ENCODE data around the gene PKD1.

The PKD1 gene

GRCh38 chr16:2058420-2058819 is 77.3 kb downstream of the PKD1 start:
- Histone ChIP-seq H3K4me1 (peaks cover 89% of the 10 kb centered on the region), H3K27me3 (no peaks in the 10 kb centered on the region), H3K9ac (0 out of 2 replicates have a peak overlapping the region, but pooled peaks have one; percentile 9), H3K27ac (peak overlapping the region; percentile 70), H4K20me1 (peaks cover 60% of the 10 kb centered on the region), H3K4me2 (peak overlapping the region; percentile 95), H3K4me3 (no peak overlapping the region), H3K9me3 (no peaks in the 10 kb centered on the region), H3K36me3 (peaks cover 62% of the 10 kb centered on the region)
- TF ChIP-seq Cebpa-rat (IDR thresholded peaks at IDR 0.05) = no peak

GRCh38 chr16:2057438-2057837 is 78.3 kb downstream of the PKD1 start:
- H3K4me3 ChIP-seq = no peak overlapping the region
- no peaks in the 10 kb centered on the region for H3K27me3 ChIP-seq
- peaks cover 62% of the 10 kb centered on the region for H3K36me3 ChIP-seq
- H3K9me3 ChIP-seq = no peaks in the 10 kb centered on the region
- H3K9ac ChIP-seq = no peak overlapping the region; the same call in 1 of the 2 replicates
- peak overlapping the region; percentile 38; the same call in 1 of the 2 replicates for H3K27ac ChIP-seq
- H3K4me1 ChIP-seq = peaks cover 79% of the 10 kb centered on the region
- peaks cover 52% of the 10 kb centered on the region for H4K20me1 ChIP-seq
- peak overlapping the region; percentile 69 for H3K4me2 ChIP-seq
- no peak for TF ChIP-seq Cebpa-rat (IDR thresholded peaks at IDR 0.05)

- H3K4me3 ChIP-seq = no peak overlapping the region
- H3K4me2 ChIP-seq = peak overlapping the region; percentile 69
- H3K4me1 ChIP-seq = peaks cover 73% of the 10 kb centered on the region
- TF ChIP-seq Cebpa-rat (IDR thresholded peaks at IDR 0.05) = no peak
- H3K9me3 ChIP-seq = no peaks in the 10 kb centered on the region
- peaks cover 62% of the 10 kb centered on the region for H3K36me3 ChIP-seq
- peaks cover 46% of the 10 kb centered on the region for H4K20me1 ChIP-seq
- H3K27ac ChIP-seq = peak overlapping the region; percentile 32; the same call in 1 of the 2 replicates
- peak overlapping the region; percentile 15; the same call in 1 of the 2 replicates for H3K9ac ChIP-seq
- no peaks in the 10 kb centered on the region for H3K27me3 ChIP-seq
Measured at GRCh38 chr16:2056681-2057407, 78.9 kb downstream of the PKD1 start.

- Histone ChIP-seq H3K9me3 (no peaks in the 10 kb centered on the region), H3K27ac (0 out of 2 replicates have a peak overlapping the region, but pooled peaks have one; percentile 32), H3K9ac (no peak overlapping the region), H3K4me3 (no peak overlapping the region), H3K4me2 (peak overlapping the region; percentile 69), H4K20me1 (peaks cover 39% of the 10 kb centered on the region), H3K4me1 (peaks cover 65% of the 10 kb centered on the region), H3K36me3 (peaks cover 63% of the 10 kb centered on the region), H3K27me3 (no peaks in the 10 kb centered on the region)
- no peak for TF ChIP-seq Cebpa-rat (IDR thresholded peaks at IDR 0.05)
Measured at GRCh38 chr16:2056077-2056476, 79.6 kb downstream of the PKD1 start.

- Histone ChIP-seq H4K20me1 (peaks cover 28% of the 10 kb centered on the region), H3K4me3 (no peak overlapping the region), H3K36me3 (peaks cover 65% of the 10 kb centered on the region), H3K4me2 (no peak overlapping the region), H3K9me3 (no peaks in the 10 kb centered on the region), H3K4me1 (peaks cover 51% of the 10 kb centered on the region), H3K27ac (no peak overlapping the region), H3K9ac (no peak overlapping the region), H3K27me3 (no peaks in the 10 kb centered on the region)
- TF ChIP-seq Cebpa-rat (IDR thresholded peaks at IDR 0.05) = no peak
Measured at GRCh38 chr16:2054543-2055245, 81.0 kb downstream of the PKD1 start.

- H3K9ac ChIP-seq = no peak overlapping the region; the same call in 1 of the 2 replicates
- peaks cover 65% of the 10 kb centered on the region for H3K36me3 ChIP-seq
- TF ChIP-seq Cebpa-rat (IDR thresholded peaks at IDR 0.05) = no peak
- no peaks in the 10 kb centered on the region for H3K27me3 ChIP-seq
- H3K4me3 ChIP-seq = no peak overlapping the region
- H3K4me1 ChIP-seq = peaks cover 48% of the 10 kb centered on the region
- H3K9me3 ChIP-seq = no peaks in the 10 kb centered on the region
- H3K27ac ChIP-seq = no peak overlapping the region
- H3K4me2 ChIP-seq = no peak overlapping the region
- peaks cover 30% of the 10 kb centered on the region for H4K20me1 ChIP-seq
Measured at GRCh38 chr16:2053897-2054296, 81.8 kb downstream of the PKD1 start.

- H4K20me1 ChIP-seq = peaks cover 31% of the 10 kb centered on the region
- no peak overlapping the region for H3K27ac ChIP-seq
- H3K9ac ChIP-seq = no peak overlapping the region; the same call in 1 of the 2 replicates
- H3K27me3 ChIP-seq = no peaks in the 10 kb centered on the region
- H3K4me2 ChIP-seq = no peak overlapping the region
- peaks cover 65% of the 10 kb centered on the region for H3K36me3 ChIP-seq
- H3K4me3 ChIP-seq = no peak overlapping the region
- no peaks in the 10 kb centered on the region for H3K9me3 ChIP-seq
- TF ChIP-seq Cebpa-rat (IDR thresholded peaks at IDR 0.05) = no peak
- H3K4me1 ChIP-seq = peaks cover 48% of the 10 kb centered on the region
Measured at GRCh38 chr16:2053211-2053610, 82.5 kb downstream of the PKD1 start.

GRCh38 chr16:2048116-2048543 is 87.6 kb downstream of the PKD1 start:
- Histone ChIP-seq H3K9me3 (no peaks in the 10 kb centered on the region), H3K9ac (peak overlapping the region; percentile 81), H3K4me1 (peaks cover 51% of the 10 kb centered on the region), H3K4me3 (peak overlapping the region; percentile 86), H3K27ac (peak overlapping the region; percentile 68), H4K20me1 (0 out of 2 replicates have a peak, but pooled peaks cover 12% of the 10 kb centered on the region), H3K4me2 (peak overlapping the region; percentile 87), H3K27me3 (no peaks in the 10 kb centered on the region), H3K36me3 (peaks cover 40% of the 10 kb centered on the region)
- no peak for TF ChIP-seq Cebpa-rat (IDR thresholded peaks at IDR 0.05)

GRCh38 chr16:2047330-2048115 is 88.2 kb downstream of the PKD1 start, which contains the start of the genes NTHL1 and TSC2:
NTHL1 (minus strand) TSS chr16:2047834; CDS start chr16:2047823, 11 bp downstream.
TSC2 (plus strand) TSS chr16:2047985; CDS start chr16:2048616, 631 bp downstream.
- H3K4me3 ChIP-seq = peak within 1 kb of the TSS; percentile 86
- peaks cover 34% of the 10 kb centered on the region for H3K36me3 ChIP-seq
- TF ChIP-seq Cebpa-rat (IDR thresholded peaks at IDR 0.05) = no peak
- 0 out of 2 replicates have a peak, but pooled peaks cover 12% of the 10 kb centered on the region for H4K20me1 ChIP-seq
- peak within 1 kb of the TSS; percentile 68 for H3K27ac ChIP-seq
- no peaks in the 10 kb centered on the region for H3K9me3 ChIP-seq
- no peaks in the 10 kb centered on the region for H3K27me3 ChIP-seq
- H3K4me1 ChIP-seq = peaks cover 55% of the 10 kb centered on the region
- peak within 1 kb of the TSS; percentile 99 for H3K4me2 ChIP-seq
- peak within 1 kb of the TSS; percentile 81 for H3K9ac ChIP-seq

All from BLaER1 (cell line).